Measurements from ENCODE around the gene SPHK2.

DNA sequence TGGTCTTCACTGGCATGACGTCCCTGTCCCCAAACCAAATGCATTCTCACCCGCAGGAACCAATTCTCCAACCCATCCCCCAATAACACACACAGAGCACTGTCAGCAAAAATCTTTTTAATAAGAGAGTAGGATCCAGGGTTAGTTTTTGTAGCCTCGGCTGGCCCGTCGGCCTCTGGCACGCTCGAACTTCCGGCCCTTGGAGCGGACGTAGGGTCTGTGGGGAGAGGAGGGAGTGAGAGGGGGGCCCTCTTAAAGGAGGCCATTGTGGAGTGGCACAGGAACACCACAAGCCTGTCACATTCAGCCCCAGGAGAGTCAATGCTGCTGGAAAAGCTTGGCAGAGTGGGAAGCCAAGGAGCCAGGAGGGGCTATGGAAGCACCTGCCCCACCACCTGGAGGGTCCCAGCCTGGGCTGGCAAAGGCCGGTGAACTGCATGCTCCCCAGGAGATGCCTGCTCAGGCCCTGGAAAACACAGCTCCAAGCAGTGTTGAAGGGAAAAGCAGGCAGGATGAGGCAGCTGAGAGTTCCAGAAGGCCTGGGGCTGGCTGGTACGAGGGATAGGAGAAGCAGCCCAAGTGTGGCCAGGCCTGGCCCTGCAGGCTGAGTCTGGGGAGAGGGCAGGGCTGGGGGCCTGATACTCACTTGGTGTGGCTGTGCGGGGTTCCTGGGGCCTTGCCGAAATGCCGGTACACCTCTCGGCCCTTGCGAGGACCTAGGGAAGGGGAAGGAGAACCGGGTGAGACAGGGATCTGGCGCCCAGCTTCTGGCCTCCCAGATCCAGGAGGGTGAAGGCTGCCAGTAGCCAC is 3.9 kb upstream of the SPHK2 start:
- TF ChIP-seq POLR2A (IDR thresholded peaks at IDR 0.05), result no peak
- TF ChIP-seq, protein P1, sequence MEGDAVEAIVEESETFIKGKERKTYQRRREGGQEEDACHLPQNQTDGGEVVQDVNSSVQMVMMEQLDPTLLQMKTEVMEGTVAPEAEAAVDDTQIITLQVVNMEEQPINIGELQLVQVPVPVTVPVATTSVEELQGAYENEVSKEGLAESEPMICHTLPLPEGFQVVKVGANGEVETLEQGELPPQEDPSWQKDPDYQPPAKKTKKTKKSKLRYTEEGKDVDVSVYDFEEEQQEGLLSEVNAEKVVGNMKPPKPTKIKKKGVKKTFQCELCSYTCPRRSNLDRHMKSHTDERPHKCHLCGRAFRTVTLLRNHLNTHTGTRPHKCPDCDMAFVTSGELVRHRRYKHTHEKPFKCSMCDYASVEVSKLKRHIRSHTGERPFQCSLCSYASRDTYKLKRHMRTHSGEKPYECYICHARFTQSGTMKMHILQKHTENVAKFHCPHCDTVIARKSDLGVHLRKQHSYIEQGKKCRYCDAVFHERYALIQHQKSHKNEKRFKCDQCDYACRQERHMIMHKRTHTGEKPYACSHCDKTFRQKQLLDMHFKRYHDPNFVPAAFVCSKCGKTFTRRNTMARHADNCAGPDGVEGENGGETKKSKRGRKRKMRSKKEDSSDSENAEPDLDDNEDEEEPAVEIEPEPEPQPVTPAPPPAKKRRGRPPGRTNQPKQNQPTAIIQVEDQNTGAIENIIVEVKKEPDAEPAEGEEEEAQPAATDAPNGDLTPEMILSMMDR (IDR thresholded peaks at IDR 0.05), result no peak
